HL-60 (cell line): Measurements from ENCODE around the gene POLG.
A peak's percentile ranks its signal among the peaks of the same experiment; 100 is the strongest.

ENCODE experiments used
- DNase-seq, 2 experiments: peaks; one replicate each; pipeline ENCODE4 v3.0.0-alpha.2; 2010 to 2020; ENCODE audit warnings: low read depth in 1 of 2, low spot score in 1 of 2
- H3K27ac ChIP-seq: fragments of 250-450 bp; sonication (Bioruptor Pico); replicated peaks from 2 replicates; pipeline ENCODE4 v1.5.1; 2020; ENCODE audit warnings: mild to moderate bottlenecking, moderate library complexity
- H3K27me3 ChIP-seq: fragments of 250-450 bp; sonication (Bioruptor Pico); 2 replicates; pipeline ENCODE4 v1.5.1; 2021; ENCODE audit warnings: mild to moderate bottlenecking, moderate library complexity; ENCODE audit not compliant: insufficient read depth, poor library complexity, severe bottlenecking
- H3K4me3 ChIP-seq: replicated peaks from 2 replicates; pipeline ENCODE4 v1.5.1; 2011; ENCODE audit warnings: mild to moderate bottlenecking, control low read depth, low read length; ENCODE audit not compliant: insufficient read depth
- GABPA ChIP-seq: IDR thresholded peaks from 2 replicates; pipeline ENCODE4 v1.6.1; 2012; ENCODE audit warnings: low read depth
- POLR2AphosphoS5 ChIP-seq: IDR thresholded peaks from 2 replicates; pipeline ENCODE4 v1.6.1; 2012; ENCODE audit warnings: low read depth
- REST ChIP-seq: IDR thresholded peaks from 2 replicates; pipeline ENCODE4 v1.6.1; 2012; ENCODE audit warnings: low read depth; ENCODE audit not compliant: insufficient replicate concordance
- SPI1 ChIP-seq: IDR thresholded peaks from 2 replicates; pipeline ENCODE4 v1.6.1; 2012; ENCODE audit warnings: low read depth, mild to moderate bottlenecking, borderline replicate concordance
- TF ChIP-seq, protein P1 (sequence below): IDR thresholded peaks from one replicate; pipeline ENCODE4 v1.5.1; 2011; ENCODE audit warnings: low read length, control low read depth, inconsistent platforms; ENCODE audit not compliant: insufficient read depth

The POLG gene

GRCh38 chr15:89332446-89332845, 2.2 kb downstream of the POLG start:
- no peaks in the 10 kb centered on the region for H3K27me3 ChIP-seq
- TF ChIP-seq SPI1, result no peak
- TF ChIP-seq, protein P1, sequence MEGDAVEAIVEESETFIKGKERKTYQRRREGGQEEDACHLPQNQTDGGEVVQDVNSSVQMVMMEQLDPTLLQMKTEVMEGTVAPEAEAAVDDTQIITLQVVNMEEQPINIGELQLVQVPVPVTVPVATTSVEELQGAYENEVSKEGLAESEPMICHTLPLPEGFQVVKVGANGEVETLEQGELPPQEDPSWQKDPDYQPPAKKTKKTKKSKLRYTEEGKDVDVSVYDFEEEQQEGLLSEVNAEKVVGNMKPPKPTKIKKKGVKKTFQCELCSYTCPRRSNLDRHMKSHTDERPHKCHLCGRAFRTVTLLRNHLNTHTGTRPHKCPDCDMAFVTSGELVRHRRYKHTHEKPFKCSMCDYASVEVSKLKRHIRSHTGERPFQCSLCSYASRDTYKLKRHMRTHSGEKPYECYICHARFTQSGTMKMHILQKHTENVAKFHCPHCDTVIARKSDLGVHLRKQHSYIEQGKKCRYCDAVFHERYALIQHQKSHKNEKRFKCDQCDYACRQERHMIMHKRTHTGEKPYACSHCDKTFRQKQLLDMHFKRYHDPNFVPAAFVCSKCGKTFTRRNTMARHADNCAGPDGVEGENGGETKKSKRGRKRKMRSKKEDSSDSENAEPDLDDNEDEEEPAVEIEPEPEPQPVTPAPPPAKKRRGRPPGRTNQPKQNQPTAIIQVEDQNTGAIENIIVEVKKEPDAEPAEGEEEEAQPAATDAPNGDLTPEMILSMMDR, result no peak
- DNase-seq, result peak in 1 of 2 experiments; percentile 21
- H3K27ac ChIP-seq, result peak overlapping the region; percentile 28; the same call in 1 of the 2 replicates
- no peak overlapping the region for H3K4me3 ChIP-seq

DNA sequence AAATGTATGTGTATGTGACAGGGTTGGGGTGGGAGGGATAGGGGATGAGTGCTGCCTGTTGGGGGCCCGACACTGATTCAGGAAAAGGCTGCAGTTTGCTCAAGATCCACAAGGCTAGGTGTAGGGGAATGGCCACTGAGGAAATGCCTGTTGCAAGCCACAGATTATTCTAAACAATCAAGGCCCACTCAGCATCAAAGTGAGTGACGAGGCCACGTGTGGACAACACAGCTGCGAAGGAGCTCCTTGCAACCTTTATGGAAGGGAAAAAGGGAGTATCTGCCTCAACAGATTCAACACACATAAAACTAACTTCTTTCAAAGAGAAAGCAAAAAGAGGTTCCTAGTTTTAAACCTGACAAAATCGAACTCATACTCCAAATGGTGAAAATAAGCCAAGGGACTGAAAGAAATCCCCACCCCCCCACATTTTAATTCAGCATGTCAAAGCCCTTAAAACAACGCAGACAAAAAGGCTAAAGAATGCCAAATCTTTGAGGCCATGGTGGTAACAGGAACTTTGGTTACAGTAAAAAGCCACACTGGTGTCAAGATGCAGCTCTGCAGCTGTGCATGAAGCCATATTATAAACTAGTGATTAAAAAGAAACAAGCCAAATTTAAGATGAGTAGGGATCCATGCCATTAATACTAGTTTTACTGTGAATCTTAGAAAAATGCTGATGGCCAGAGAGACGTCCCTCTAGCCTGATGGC, 3.6 kb downstream of the POLG start:
- no peak overlapping the region for H3K4me3 ChIP-seq
- H3K27me3 ChIP-seq, result no peaks in the 10 kb centered on the region
- TF ChIP-seq SPI1, result no peak
- TF ChIP-seq GABPA, result no peak
- TF ChIP-seq, protein P1, result no peak
- no peak for TF ChIP-seq REST
- TF ChIP-seq POLR2AphosphoS5, result no peak
- no peak overlapping the region for H3K27ac ChIP-seq
- DNase-seq, result no peak

- H3K27me3 ChIP-seq, result no peaks in the 10 kb centered on the region
- TF ChIP-seq SPI1, result no peak
- no peak for TF ChIP-seq POLR2AphosphoS5
- TF ChIP-seq REST, result no peak
- TF ChIP-seq, protein P1, result no peak
- no peak for TF ChIP-seq GABPA
- H3K27ac ChIP-seq, result no peak overlapping the region
- no peak for DNase-seq
- H3K4me3 ChIP-seq, result no peak overlapping the region
Measured at GRCh38 chr15:89330119-89330518, 4.5 kb downstream of the POLG start.
